GM13977 (cell line): Measurements from ENCODE around the gene LLGL1.
"Not testable (repeated sequence)": the region's sequence is repeated elsewhere in the genome, so short reads cannot be mapped to it uniquely, and the experiment has no call there.

ENCODE experiments used
- DNase-seq: peaks from one replicate; pipeline ENCODE4 v3.0.0; 2012; ENCODE audit warnings: low spot score
- CTCF ChIP-seq: IDR thresholded peaks from 2 replicates; pipeline ENCODE4 v1.5.1; 2012; ENCODE audit warnings: mild to moderate bottlenecking, control low read depth; ENCODE audit not compliant: insufficient read depth; ENCODE audit errors: extremely low read depth, missing control alignments
- in situ Hi-C: fragments of 300-500 bp; cut with MboI; formaldehyde crosslinking; loops from one replicate; pipeline ENCODE4 v1.12.0; 2022; ENCODE audit warnings: low sequenced_read_pairs, low pct_unique_long_range_greater_than_20kb, mixed read lengths, inconsistent platforms; ENCODE audit not compliant: unreplicated experiment

LLGL1 gene

GRCh38 chr17:18201108-18201507 is 24.3 kb upstream of the LLGL1 start:
- no peak for TF ChIP-seq CTCF
- no peak for DNase-seq
- in situ Hi-C loops = no loop called here

GRCh38 chr17:18203308-18203707 is 22.1 kb upstream of the LLGL1 start:
- in situ Hi-C loops = no loop called here
- DNase-seq = no peak
- no peak for TF ChIP-seq CTCF

GRCh38 chr17:18205861-18206260 is 19.6 kb upstream of the LLGL1 start:
- TF ChIP-seq CTCF = no peak
- DNase-seq = no peak
- in situ Hi-C loops = no loop called here

- no peak for TF ChIP-seq CTCF
- DNase-seq = no peak
- in situ Hi-C loops = no loop called here
Observed at GRCh38 chr17:18206962-18207361, 18.5 kb upstream of the LLGL1 start.

- TF ChIP-seq CTCF = no peak
- in situ Hi-C loops = no loop called here
Observed at GRCh38 chr17:18208092-18208491, 17.3 kb upstream of the LLGL1 start.

GRCh38 chr17:18213666-18214270 is 11.7 kb upstream of the LLGL1 start:
- no peak for TF ChIP-seq CTCF
- DNase-seq = no peak
- in situ Hi-C loops = no loop called here

More at GRCh38 chr17:18208092-18208491, 17.3 kb upstream of the LLGL1 start:
- DNase-seq = no peak

- in situ Hi-C loops, DNase-seq: not testable (repeated sequence)
Observed at GRCh38 chr17:18216906-18217305, 8.5 kb upstream of the LLGL1 start.
